ENCODE results near the gene ACP2.
A peak's percentile ranks its signal among the peaks of the same experiment; 100 is the strongest.

Gene ACP2

DNA sequence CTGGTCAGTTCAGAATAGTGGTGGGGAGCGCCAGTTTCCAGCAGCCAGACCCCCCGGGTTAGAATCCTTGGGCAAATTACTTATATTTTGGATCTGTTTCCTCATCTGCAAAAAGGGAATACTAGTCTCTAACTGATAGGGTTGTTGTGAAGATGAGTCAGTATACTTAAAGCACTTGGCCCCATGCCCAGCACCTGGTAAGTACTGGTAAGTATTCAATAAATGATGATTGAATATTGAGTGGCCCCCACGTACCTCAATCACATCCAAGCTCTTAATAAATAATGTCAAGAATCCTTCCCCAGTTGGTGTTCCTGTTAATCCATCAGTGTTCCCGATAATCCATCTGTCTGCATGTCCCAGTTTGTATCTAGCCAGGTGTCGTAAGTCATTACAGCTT is 12.1 kb downstream of the ACP2 start:
- no peak overlapping the region for H3K27ac ChIP-seq (ENCODE audit: low read length)
- H3K27me3 ChIP-seq (ENCODE audit: low read depth, low read length) = no peaks in the 10 kb centered on the region
- peaks cover 32% of the 10 kb centered on the region for H3K36me3 ChIP-seq (replicated peaks; ENCODE audit: low read depth, low read length)

DNA sequence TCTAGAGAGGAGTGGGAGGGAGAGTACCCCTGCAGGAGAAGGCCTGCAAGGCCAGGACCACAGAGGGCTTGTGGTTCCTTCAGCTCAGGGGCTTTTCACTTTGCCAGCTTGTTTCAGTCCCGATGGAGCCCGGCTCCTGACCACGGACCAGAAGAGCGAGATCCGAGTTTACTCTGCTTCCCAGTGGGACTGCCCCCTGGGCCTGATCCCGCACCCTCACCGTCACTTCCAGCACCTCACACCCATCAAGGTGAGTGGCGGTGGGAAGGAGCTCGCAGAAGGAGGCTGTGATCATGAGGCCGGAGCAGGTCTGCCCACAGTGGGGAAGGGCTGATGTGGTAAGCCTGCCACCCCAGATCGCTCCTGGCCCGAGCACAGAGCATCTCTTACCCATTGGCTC is 13.5 kb downstream of the ACP2 start:
- H3K27me3 ChIP-seq (ENCODE audit: low read depth, low read length) = no peaks in the 10 kb centered on the region
- no peak for TF ChIP-seq EZH2phosphoT487 (IDR thresholded peaks at IDR 0.05; ENCODE audit: low read depth)
- TF ChIP-seq, protein P1, sequence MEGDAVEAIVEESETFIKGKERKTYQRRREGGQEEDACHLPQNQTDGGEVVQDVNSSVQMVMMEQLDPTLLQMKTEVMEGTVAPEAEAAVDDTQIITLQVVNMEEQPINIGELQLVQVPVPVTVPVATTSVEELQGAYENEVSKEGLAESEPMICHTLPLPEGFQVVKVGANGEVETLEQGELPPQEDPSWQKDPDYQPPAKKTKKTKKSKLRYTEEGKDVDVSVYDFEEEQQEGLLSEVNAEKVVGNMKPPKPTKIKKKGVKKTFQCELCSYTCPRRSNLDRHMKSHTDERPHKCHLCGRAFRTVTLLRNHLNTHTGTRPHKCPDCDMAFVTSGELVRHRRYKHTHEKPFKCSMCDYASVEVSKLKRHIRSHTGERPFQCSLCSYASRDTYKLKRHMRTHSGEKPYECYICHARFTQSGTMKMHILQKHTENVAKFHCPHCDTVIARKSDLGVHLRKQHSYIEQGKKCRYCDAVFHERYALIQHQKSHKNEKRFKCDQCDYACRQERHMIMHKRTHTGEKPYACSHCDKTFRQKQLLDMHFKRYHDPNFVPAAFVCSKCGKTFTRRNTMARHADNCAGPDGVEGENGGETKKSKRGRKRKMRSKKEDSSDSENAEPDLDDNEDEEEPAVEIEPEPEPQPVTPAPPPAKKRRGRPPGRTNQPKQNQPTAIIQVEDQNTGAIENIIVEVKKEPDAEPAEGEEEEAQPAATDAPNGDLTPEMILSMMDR (IDR thresholded peaks at IDR 0.05; ENCODE audit: low read depth, low read length) = no peak
- H3K79me2 ChIP-seq (ENCODE audit: low read length) = no peaks in the 10 kb centered on the region
- H3K27ac ChIP-seq (ENCODE audit: low read length) = no peak overlapping the region
- peaks cover 34% of the 10 kb centered on the region for H3K36me3 ChIP-seq (replicated peaks; ENCODE audit: low read depth, low read length)
- no peaks in the 10 kb centered on the region for H3K4me1 ChIP-seq (ENCODE audit: low read length)
- H3K9ac ChIP-seq (ENCODE audit: low read length) = no peak overlapping the region
- no peak overlapping the region for H3K4me2 ChIP-seq (ENCODE audit: low read length)
- H2AFZ ChIP-seq (ENCODE audit: low read depth, low read length) = no peak overlapping the region
- H4K20me1 ChIP-seq (ENCODE audit: insufficient read depth, low read length) = no peaks in the 10 kb centered on the region
- H3K4me3 ChIP-seq (ENCODE audit: low read length) = no peak overlapping the region
- no peaks in the 10 kb centered on the region for H3K9me3 ChIP-seq (ENCODE audit: insufficient read depth, low read length)

More for the DNA sequence above, 12.1 kb downstream of the ACP2 start:
- Histone ChIP-seq H3K4me1 (ENCODE audit: low read length) (no peaks in the 10 kb centered on the region), H3K79me2 (ENCODE audit: low read length) (no peaks in the 10 kb centered on the region), H3K9ac (ENCODE audit: low read length) (no peak overlapping the region), H3K4me3 (ENCODE audit: low read length) (no peak overlapping the region), H4K20me1 (ENCODE audit: insufficient read depth, low read length) (no peaks in the 10 kb centered on the region), H2AFZ (ENCODE audit: low read depth, low read length) (no peak overlapping the region), H3K4me2 (ENCODE audit: low read length) (no peak overlapping the region), H3K9me3 (ENCODE audit: insufficient read depth, low read length) (no peaks in the 10 kb centered on the region)
- TF ChIP-seq, protein P1 (IDR thresholded peaks at IDR 0.05; ENCODE audit: low read depth, low read length) = no peak
- TF ChIP-seq EZH2phosphoT487 (IDR thresholded peaks at IDR 0.05; ENCODE audit: low read depth) = no peak

DNA sequence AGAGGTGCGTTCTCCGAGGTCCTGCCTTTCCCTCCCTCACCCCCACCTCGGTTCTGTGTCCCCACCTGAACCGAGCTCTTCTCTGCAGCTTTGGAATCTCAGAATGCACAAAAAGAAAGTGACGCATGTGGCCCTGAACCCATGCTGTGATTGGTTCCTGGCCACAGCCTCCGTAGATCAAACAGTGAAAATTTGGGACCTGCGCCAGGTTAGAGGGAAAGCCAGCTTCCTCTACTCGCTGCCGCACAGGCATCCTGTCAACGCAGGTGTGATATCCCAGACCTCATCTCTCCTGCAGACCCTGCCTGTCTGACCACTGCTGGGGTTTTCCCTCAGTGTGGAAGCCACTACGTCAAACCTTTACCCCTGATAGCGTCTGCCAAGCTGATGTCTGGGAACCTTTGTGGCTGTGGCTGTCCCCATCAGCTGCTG is 13.9 kb downstream of the ACP2 start:
- Histone ChIP-seq H3K9ac (ENCODE audit: low read length) (no peak overlapping the region), H3K9me3 (ENCODE audit: insufficient read depth, low read length) (no peaks in the 10 kb centered on the region), H3K4me3 (ENCODE audit: low read length) (no peak overlapping the region), H3K27ac (ENCODE audit: low read length) (no peak overlapping the region), H3K27me3 (ENCODE audit: low read depth, low read length) (no peaks in the 10 kb centered on the region), H3K36me3 (replicated peaks; ENCODE audit: low read depth, low read length) (peaks cover 31% of the 10 kb centered on the region), H4K20me1 (ENCODE audit: insufficient read depth, low read length) (no peaks in the 10 kb centered on the region), H3K79me2 (ENCODE audit: low read length) (no peaks in the 10 kb centered on the region), H3K4me1 (ENCODE audit: low read length) (no peaks in the 10 kb centered on the region), H3K4me2 (ENCODE audit: low read length) (no peak overlapping the region), H2AFZ (ENCODE audit: low read depth, low read length) (no peak overlapping the region)
- TF ChIP-seq EZH2phosphoT487 (IDR thresholded peaks at IDR 0.05; ENCODE audit: low read depth) = no peak
- TF ChIP-seq, protein P1 (IDR thresholded peaks at IDR 0.05; ENCODE audit: low read depth, low read length) = no peak

DNA sequence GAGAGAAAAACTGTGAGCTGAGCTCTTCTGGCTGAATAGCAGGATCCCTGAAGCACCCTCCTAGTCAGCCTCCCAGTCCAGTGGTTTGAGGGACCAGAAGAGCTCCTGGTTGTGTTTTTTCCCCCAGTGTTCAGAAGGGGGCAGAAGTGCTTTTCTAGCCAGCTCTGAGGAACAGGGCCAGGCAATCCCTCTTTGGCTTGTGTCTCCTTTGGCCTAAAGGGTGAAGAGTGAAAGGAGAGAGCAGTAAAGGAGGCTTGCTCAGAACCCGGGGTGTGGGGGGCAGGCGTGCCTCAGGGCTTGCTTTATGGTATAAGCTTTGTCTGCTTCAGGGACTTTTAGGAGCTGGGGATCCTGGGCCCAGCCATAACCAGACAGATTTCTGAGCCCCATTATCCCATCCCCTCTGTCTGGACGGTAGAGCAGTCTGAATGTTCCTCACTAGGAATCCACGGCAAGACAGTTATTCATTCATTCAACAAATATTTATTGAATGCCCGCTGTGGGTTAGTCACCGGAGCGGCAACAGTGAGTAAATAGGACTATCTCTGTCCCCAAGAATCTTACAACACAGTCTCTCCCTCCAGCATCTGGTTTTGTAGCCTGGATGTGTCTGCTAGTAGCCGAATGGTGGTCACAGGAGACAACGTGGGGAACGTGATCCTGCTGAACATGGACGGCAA is 14.5 kb downstream of the ACP2 start:
- no peaks in the 10 kb centered on the region for H3K4me1 ChIP-seq (ENCODE audit: low read length)
- H3K9ac ChIP-seq (ENCODE audit: low read length) = no peak overlapping the region
- no peaks in the 10 kb centered on the region for H4K20me1 ChIP-seq (ENCODE audit: insufficient read depth, low read length)
- H2AFZ ChIP-seq (ENCODE audit: low read depth, low read length) = no peak overlapping the region
- no peaks in the 10 kb centered on the region for H3K79me2 ChIP-seq (ENCODE audit: low read length)
- TF ChIP-seq EZH2phosphoT487 (IDR thresholded peaks at IDR 0.05; ENCODE audit: low read depth) = no peak
- TF ChIP-seq, protein P1 (IDR thresholded peaks at IDR 0.05; ENCODE audit: low read depth, low read length) = peak; percentile 19; the same call in 1 of the 2 replicates
- no peaks in the 10 kb centered on the region for H3K9me3 ChIP-seq (ENCODE audit: insufficient read depth, low read length)
- H3K4me3 ChIP-seq (ENCODE audit: low read length) = no peak overlapping the region
- H3K4me2 ChIP-seq (ENCODE audit: low read length) = no peak overlapping the region
- no peaks in the 10 kb centered on the region for H3K27me3 ChIP-seq (ENCODE audit: low read depth, low read length)
- no peak overlapping the region for H3K27ac ChIP-seq (ENCODE audit: low read length)
- H3K36me3 ChIP-seq (replicated peaks; ENCODE audit: low read depth, low read length) = peaks cover 29% of the 10 kb centered on the region

All from OCI-LY3 (cell line).